Mucosa of rectum (tissue), 2 donors: ENCODE data around the gene CCDC191.

Experiments
- H3K27ac ChIP-seq, 2 donors: one replicate each; pipeline ENCODE4 v1.7.0; 2013; ENCODE audit warnings: inconsistent platforms in 2 of 2, low read depth in 2 of 2, low read length in 2 of 2
- H3K27me3 ChIP-seq, 2 donors: one replicate each; pipeline ENCODE4 v1.7.0; 2013; ENCODE audit warnings: low read length in 2 of 2; ENCODE audit not compliant: control insufficient read depth in 2 of 2, insufficient read depth in 2 of 2
- H3K36me3 ChIP-seq, 2 donors: one replicate each; pipeline ENCODE4 v1.7.0; 2013; ENCODE audit warnings: low read length in 2 of 2; ENCODE audit not compliant: control insufficient read depth in 2 of 2, insufficient read depth in 2 of 2
- H3K4me1 ChIP-seq, 2 donors: one replicate each; pipeline ENCODE4 v1.7.0; 2013; ENCODE audit warnings: low read length in 2 of 2, mild to moderate bottlenecking in 1 of 2; ENCODE audit not compliant: control insufficient read depth in 2 of 2, insufficient read depth in 2 of 2
- H3K4me3 ChIP-seq, 2 donors: one replicate each; pipeline ENCODE4 v1.7.0; 2013; ENCODE audit warnings: low read length in 2 of 2
- H3K9ac ChIP-seq, 2 donors: one replicate each; pipeline ENCODE4 v1.7.0; 2013; ENCODE audit warnings: low read length in 2 of 2, low read depth in 1 of 2, mild to moderate bottlenecking in 1 of 2
- H3K9me3 ChIP-seq, 2 donors: one replicate each; pipeline ENCODE4 v1.7.0; 2013; ENCODE audit warnings: low read length in 2 of 2; ENCODE audit not compliant: control insufficient read depth in 2 of 2
- donor health status: healthy.
- donor health status: Normal muscosa, but diverticular disease.

CCDC191 gene

GRCh38 chr3:114025451-114025850 is 30.9 kb downstream of the CCDC191 start:
- Histone ChIP-seq H3K9me3 (no peaks in the 10 kb centered on the region), H3K9ac (no peak overlapping the region), H3K36me3 (no peaks in the 10 kb centered on the region), H3K27me3 (no peaks in the 10 kb centered on the region), H3K4me3 (no peak overlapping the region), H3K27ac (no peak overlapping the region), H3K4me1 (no peaks in the 10 kb centered on the region)

DNA sequence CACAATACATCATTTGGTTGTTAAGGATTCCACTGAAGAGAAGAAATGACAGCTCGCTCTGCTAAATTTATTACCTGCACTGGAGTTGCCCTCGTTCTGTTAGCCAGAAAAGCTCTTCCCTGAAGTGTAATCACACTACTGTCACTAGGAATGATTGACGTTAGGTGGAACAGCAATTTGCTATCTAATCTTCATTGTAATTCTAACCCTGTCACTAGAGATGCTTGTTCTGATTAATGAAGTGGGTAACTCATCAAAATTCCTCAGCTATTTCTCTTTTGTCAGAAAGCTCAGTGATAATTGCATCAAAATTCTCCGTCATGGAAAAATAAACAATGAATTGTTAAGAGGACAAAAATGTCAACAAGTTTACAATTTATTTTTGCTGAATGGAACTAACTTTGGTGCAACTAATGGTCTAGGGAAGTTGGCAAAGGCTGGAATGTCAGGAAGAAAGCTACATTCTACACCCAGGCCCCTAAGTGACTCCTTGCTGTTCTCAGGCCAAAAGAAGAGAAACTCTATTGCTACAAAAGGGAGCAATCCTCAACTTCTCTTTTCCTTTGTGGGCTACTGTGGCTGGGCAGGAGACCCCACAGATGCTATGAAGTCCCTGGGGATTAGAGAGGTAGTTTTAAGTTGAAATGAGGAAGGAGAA is 34.1 kb downstream of the CCDC191 start:
- H3K36me3 ChIP-seq, result no peaks in the 10 kb centered on the region
- H3K4me1 ChIP-seq, result no peaks in the 10 kb centered on the region
- no peaks in the 10 kb centered on the region for H3K9me3 ChIP-seq
- H3K27me3 ChIP-seq, result no peaks in the 10 kb centered on the region
- no peak overlapping the region for H3K4me3 ChIP-seq
- no peak overlapping the region for H3K27ac ChIP-seq
- no peak overlapping the region for H3K9ac ChIP-seq

GRCh38 chr3:114020907-114021306 is 35.4 kb downstream of the CCDC191 start:
- Histone ChIP-seq H3K27me3 (no peaks in the 10 kb centered on the region), H3K9me3 (no peaks in the 10 kb centered on the region)

DNA sequence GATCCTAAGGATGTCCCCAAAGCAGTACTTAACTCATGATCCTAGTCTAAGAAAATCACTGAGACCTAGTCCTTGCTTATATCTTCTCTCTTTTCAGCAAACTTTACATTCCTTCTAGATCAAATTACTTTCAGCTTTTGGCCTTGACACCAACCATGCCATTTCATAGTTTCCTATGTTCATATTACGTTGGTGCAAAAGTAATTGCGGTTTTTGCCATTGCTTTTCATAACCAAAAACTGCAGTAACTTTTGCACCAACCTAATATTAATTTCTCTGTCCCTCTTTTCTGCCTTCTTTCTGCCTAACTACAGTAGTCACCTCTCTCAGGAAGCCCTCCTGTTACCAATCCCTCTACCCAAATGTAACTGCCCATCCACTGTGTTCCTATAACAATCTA is 36.8 kb downstream of the CCDC191 start:
- no peak overlapping the region for H3K27ac ChIP-seq
- H3K4me3 ChIP-seq, result no peak overlapping the region

More at GRCh38 chr3:114020907-114021306, 35.4 kb downstream of the CCDC191 start:
- Histone ChIP-seq H3K9ac (no peak overlapping the region), H3K4me3 (no peak overlapping the region), H3K27ac (no peak overlapping the region), H3K4me1 (no peaks in the 10 kb centered on the region), H3K36me3 (no peaks in the 10 kb centered on the region)

DNA sequence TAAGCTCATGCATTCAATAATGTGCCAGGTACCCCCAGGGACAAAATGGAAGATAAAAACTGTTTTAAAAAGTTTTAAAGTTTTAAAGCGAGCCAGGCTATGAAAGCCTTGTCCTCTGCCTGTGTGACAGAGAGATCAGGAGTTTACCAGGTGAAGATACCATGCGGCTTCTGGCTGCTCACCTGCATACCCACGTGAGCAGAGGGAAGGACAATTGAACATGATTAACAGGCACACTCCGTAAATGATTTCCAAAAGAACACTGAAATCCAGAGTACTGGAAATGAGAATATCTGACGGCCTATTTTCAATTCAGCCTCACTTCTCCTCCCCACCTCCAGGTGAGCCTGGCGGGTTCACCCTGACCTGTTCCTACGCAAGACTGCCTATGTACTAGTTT is 42.1 kb downstream of the CCDC191 start:
- Histone ChIP-seq H3K27me3 (no peaks in the 10 kb centered on the region), H3K9me3 (no peaks in the 10 kb centered on the region), H3K9ac (no peak overlapping the region), H3K4me1 (no peaks in the 10 kb centered on the region), H3K27ac (no peak overlapping the region), H3K4me3 (no peak overlapping the region), H3K36me3 (peaks cover 0 to 5% of the 10 kb centered on the region in 2 donors)

More for the DNA sequence above, 36.8 kb downstream of the CCDC191 start:
- H3K9ac ChIP-seq, result no peak overlapping the region
- no peaks in the 10 kb centered on the region for H3K27me3 ChIP-seq
- no peaks in the 10 kb centered on the region for H3K4me1 ChIP-seq
- no peaks in the 10 kb centered on the region for H3K9me3 ChIP-seq
- no peaks in the 10 kb centered on the region for H3K36me3 ChIP-seq

GRCh38 chr3:114011059-114011797 is 45.1 kb downstream of the CCDC191 start:
- Histone ChIP-seq H3K4me3 (no peak overlapping the region), H3K9ac (no peak overlapping the region), H3K4me1 (no peaks in the 10 kb centered on the region)

DNA sequence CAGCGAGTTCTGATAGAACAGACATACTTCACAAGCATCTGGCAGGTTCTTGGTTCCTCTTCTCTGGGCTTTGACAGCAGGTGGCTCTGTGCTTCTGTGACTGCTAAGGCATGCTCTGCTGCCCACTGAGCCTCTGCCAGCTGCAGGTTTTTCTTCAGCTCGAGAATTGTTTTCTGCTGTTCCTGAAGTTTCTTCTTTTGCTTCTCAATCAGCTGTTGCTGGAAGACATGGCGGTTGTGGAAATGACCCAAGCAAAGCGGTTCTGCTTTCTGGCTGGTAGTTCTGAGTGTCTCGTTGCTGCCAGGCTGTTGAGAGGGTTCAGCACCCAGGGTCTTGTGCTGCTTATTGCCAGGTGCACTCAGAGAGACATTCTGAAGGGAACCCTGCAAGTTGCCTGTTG is 50.8 kb downstream of the CCDC191 start:
- H3K27me3 ChIP-seq, result no peaks in the 10 kb centered on the region
- H3K9me3 ChIP-seq, result no peaks in the 10 kb centered on the region
- no peak overlapping the region for H3K27ac ChIP-seq
- H3K4me3 ChIP-seq, result no peak overlapping the region
- H3K4me1 ChIP-seq, result no peaks in the 10 kb centered on the region
- peaks cover 0 to 16% of the 10 kb centered on the region in 2 donors for H3K36me3 ChIP-seq
- H3K9ac ChIP-seq, result no peak overlapping the region

More at GRCh38 chr3:114011059-114011797, 45.1 kb downstream of the CCDC191 start:
- no peak overlapping the region for H3K27ac ChIP-seq
- H3K9me3 ChIP-seq, result no peaks in the 10 kb centered on the region
- peaks cover 0 to 12% of the 10 kb centered on the region in 2 donors for H3K36me3 ChIP-seq
- no peaks in the 10 kb centered on the region for H3K27me3 ChIP-seq

DNA sequence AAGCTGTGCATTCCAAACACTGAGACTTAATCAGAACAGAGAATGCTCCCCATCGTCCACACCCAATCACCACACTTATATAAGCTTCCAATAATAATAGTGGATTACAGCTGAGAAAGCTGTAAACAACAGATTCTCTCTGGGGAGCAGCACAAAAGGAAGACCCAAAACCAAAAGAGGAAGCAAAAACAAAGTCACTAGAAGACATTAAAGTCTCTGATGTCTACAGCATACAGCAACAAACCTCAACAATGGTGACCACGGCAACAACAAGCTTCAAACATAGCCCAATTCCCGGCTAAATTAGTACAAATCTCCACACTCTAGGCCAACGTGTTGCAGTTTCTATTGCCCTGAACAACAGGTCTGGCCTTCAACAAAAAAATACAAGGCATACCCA is 70.8 kb downstream of the CCDC191 start:
- Histone ChIP-seq H3K9me3 (no peaks in the 10 kb centered on the region), H3K27ac (no peak overlapping the region), H3K4me1 (no peaks in the 10 kb centered on the region), H3K4me3 (no peak overlapping the region), H3K9ac (no peak overlapping the region), H3K36me3 (peaks cover 2 to 11% of the 10 kb centered on the region in 2 donors), H3K27me3 (no peaks in the 10 kb centered on the region)

GRCh38 chr3:113983544-113983943 is 72.8 kb downstream of the CCDC191 start:
- Histone ChIP-seq H3K27ac (no peak overlapping the region), H3K4me3 (no peak overlapping the region), H3K4me1 (no peaks in the 10 kb centered on the region)

GRCh38 chr3:113981803-113982202 is 74.5 kb downstream of the CCDC191 start:
- H3K4me1 ChIP-seq, result no peaks in the 10 kb centered on the region

More at GRCh38 chr3:113983544-113983943, 72.8 kb downstream of the CCDC191 start:
- H3K36me3 ChIP-seq, result peaks cover 12 to 27% of the 10 kb centered on the region in 2 donors
- H3K9me3 ChIP-seq, result no peaks in the 10 kb centered on the region
- H3K9ac ChIP-seq, result no peak overlapping the region
- H3K27me3 ChIP-seq, result no peaks in the 10 kb centered on the region

More at GRCh38 chr3:113981803-113982202, 74.5 kb downstream of the CCDC191 start:
- Histone ChIP-seq H3K9me3 (no peaks in the 10 kb centered on the region), H3K4me3 (no peak overlapping the region), H3K36me3 (peaks cover 12 to 29% of the 10 kb centered on the region in 2 donors), H3K27ac (no peak overlapping the region), H3K9ac (no peak overlapping the region), H3K27me3 (no peaks in the 10 kb centered on the region)
